CD14-positive monocyte (primary cell): ENCODE results near the gene MGAT5. TPM values are rescaled to one million over a fixed set of nuclear protein-coding genes. Genes with fewer than 3 reads are reported as not detected.
A peak's percentile ranks its signal among the peaks of the same experiment; 100 is the strongest.

Source experiments
- DNase-seq, 3 donors: peaks; one replicate each; pipeline ENCODE4 v3.0.0-alpha.2; 2011 to 2022
- H2AFZ ChIP-seq: 2 replicates; pipeline ENCODE4 v1.6.0; 2012; ENCODE audit warnings: mild to moderate bottlenecking, low read depth, low read length, inconsistent platforms; ENCODE audit not compliant: insufficient read depth, poor library complexity, severe bottlenecking
- H3K27ac ChIP-seq, 2 donors: 1 replicate in 1 of 2; 2 replicates in 1 of 2; pipeline ENCODE4 v1.5.1; 2012 to 2013; ENCODE audit warnings: low read length in 2 of 2, control low read depth in 1 of 2, inconsistent platforms in 1 of 2, low read depth in 1 of 2, mild to moderate bottlenecking in 1 of 2
- H3K27me3 ChIP-seq, 2 donors: one replicate each; pipeline versions ENCODE4 v1.6.0 to v1.6.1; 2011 to 2013; ENCODE audit warnings: low read length in 2 of 2; ENCODE audit not compliant: control insufficient read depth in 2 of 2, insufficient read depth in 2 of 2
- H3K36me3 ChIP-seq, 2 donors: replicated peaks in 1 of 2; 1 replicate in 1 of 2; 2 replicates in 1 of 2; pipeline versions ENCODE4 v1.5.1 to v1.6.1; 2012 to 2013; ENCODE audit warnings: low read length in 2 of 2, control low read depth in 1 of 2, inconsistent platforms in 1 of 2, mild to moderate bottlenecking in 1 of 2; ENCODE audit not compliant: insufficient read depth in 2 of 2, control insufficient read depth in 1 of 2
- H3K4me1 ChIP-seq, 2 donors: 1 replicate in 1 of 2; 2 replicates in 1 of 2; pipeline versions ENCODE4 v1.5.1 to v1.6.1; 2012 to 2013; ENCODE audit warnings: low read length in 2 of 2, control low read depth in 1 of 2, inconsistent platforms in 1 of 2, mild to moderate bottlenecking in 1 of 2, moderate library complexity in 1 of 2; ENCODE audit not compliant: insufficient read depth in 2 of 2, control insufficient read depth in 1 of 2
- H3K4me2 ChIP-seq: replicated peaks from 2 replicates; pipeline ENCODE3; 2012; ENCODE audit warnings: low read length, moderate library complexity, mild to moderate bottlenecking; ENCODE audit not compliant: poor library complexity, severe bottlenecking; ENCODE audit errors: extremely low read depth
- H3K4me3 ChIP-seq, 3 experiments: fragments of 200-600 bp in 1 of 3; sonication (generic) in 1 of 3; replicated peaks in 1 of 3; 1 replicate in 2 of 3; 2 replicates in 1 of 3; pipeline ENCODE4 v1.5.1; 2011 to 2013; ENCODE audit warnings: low read length in 3 of 3, mild to moderate bottlenecking in 3 of 3, control low read depth in 2 of 3, low read depth in 2 of 3, inconsistent platforms in 1 of 3, moderate library complexity in 1 of 3
- H3K79me2 ChIP-seq: 2 replicates; pipeline ENCODE4 v1.6.0; 2012; ENCODE audit warnings: mild to moderate bottlenecking, control low read depth, inconsistent platforms, low read length, moderate library complexity; ENCODE audit not compliant: insufficient read depth
- H3K9ac ChIP-seq: 2 replicates; pipeline ENCODE4 v1.6.0; 2017; ENCODE audit warnings: low read length, mild to moderate bottlenecking; ENCODE audit not compliant: insufficient read depth, poor library complexity, severe bottlenecking
- H3K9me3 ChIP-seq, 2 donors: replicated peaks in 1 of 2; 1 replicate in 1 of 2; 2 replicates in 1 of 2; pipeline versions ENCODE4 v1.5.1 to v1.6.1; 2012 to 2013; ENCODE audit warnings: low read length in 2 of 2, control low read depth in 1 of 2; ENCODE audit not compliant: control insufficient read depth in 1 of 2, insufficient read depth in 1 of 2
- H4K20me1 ChIP-seq: 2 replicates; pipeline ENCODE4 v1.6.0; 2012; ENCODE audit warnings: mild to moderate bottlenecking, low read length, control low read depth, moderate library complexity; ENCODE audit not compliant: insufficient read depth
- H3K27ac Mint-ChIP-seq, 7 donors: one replicate each; pipeline ENCODE4 v1.8.0; 2020; ENCODE audit warnings: mild to moderate bottlenecking in 7 of 7, mixed read lengths in 7 of 7, moderate library complexity in 6 of 7, inconsistent platforms in 2 of 7
- H3K27me3 Mint-ChIP-seq, 3 donors: one replicate each; pipeline ENCODE4 v1.8.0; 2021 to 2022; ENCODE audit warnings: low read depth in 3 of 3, mild to moderate bottlenecking in 3 of 3, mixed read lengths in 3 of 3, moderate library complexity in 3 of 3, inconsistent platforms in 1 of 3
- H3K36me3 Mint-ChIP-seq, 2 donors: one replicate each; pipeline ENCODE4 v1.8.0; 2020; ENCODE audit warnings: mixed read lengths in 2 of 2, inconsistent platforms in 1 of 2, mild to moderate bottlenecking in 1 of 2
- H3K4me1 Mint-ChIP-seq: one replicate; pipeline ENCODE4 v1.8.0; 2020; ENCODE audit warnings: mild to moderate bottlenecking, mixed read lengths
- H3K4me3 Mint-ChIP-seq, 2 donors: one replicate each; pipeline ENCODE4 v1.8.0; 2020; ENCODE audit warnings: mild to moderate bottlenecking in 2 of 2, mixed read lengths in 2 of 2, moderate library complexity in 1 of 2
- H3K9me3 Mint-ChIP-seq, 7 donors: one replicate each; pipeline ENCODE4 v1.8.0; 2020 to 2022; ENCODE audit warnings: mixed read lengths in 7 of 7, mild to moderate bottlenecking in 6 of 7, moderate library complexity in 6 of 7, inconsistent platforms in 2 of 7
- WGBS: methylation state at CpG from one replicate; pipeline ENCODE4 v1.1.5; 2013; ENCODE audit warnings: missing lambda C conversion rate; ENCODE audit not compliant: insufficient coverage; 5-methylcytosine and 5-hydroxymethylcytosine counted together
- intact Hi-C, 2 donors: fragments of 100-400 bp; cut with micrococcal nuclease; formaldehyde crosslinking; loops; one replicate each; pipeline versions ENCODE4 v1.15.0 to v1.15.1; 2023
- polyA plus RNA-seq, 3 donors: library from polyadenylated mRNA; depleted of rRNA in 1 of 3; unstranded in 2 of 3; stranded (reverse) in 1 of 3; fragments of 300-500 nt in 2 of 3; fragments of >200 nt in 1 of 3; fragmentation: Illumina TruSeq in 2 of 3; gene quantifications; 1 replicate in 2 of 3; 2 replicates in 1 of 3; pipeline ENCODE4 v1.2.3, GENCODE V29; 2012 to 2021
- TF ChIP-seq, protein P1 (sequence below): fragments of 200-600 bp; IDR thresholded peaks from one replicate; pipeline ENCODE4 v1.8.0; 2022; ENCODE audit warnings: antibody characterized with exemption, mild to moderate bottlenecking

Gene MGAT5
- polyA plus RNA-seq, 3 donors = 1.9 to 6.6 (median 2.4) TPM

DNA sequence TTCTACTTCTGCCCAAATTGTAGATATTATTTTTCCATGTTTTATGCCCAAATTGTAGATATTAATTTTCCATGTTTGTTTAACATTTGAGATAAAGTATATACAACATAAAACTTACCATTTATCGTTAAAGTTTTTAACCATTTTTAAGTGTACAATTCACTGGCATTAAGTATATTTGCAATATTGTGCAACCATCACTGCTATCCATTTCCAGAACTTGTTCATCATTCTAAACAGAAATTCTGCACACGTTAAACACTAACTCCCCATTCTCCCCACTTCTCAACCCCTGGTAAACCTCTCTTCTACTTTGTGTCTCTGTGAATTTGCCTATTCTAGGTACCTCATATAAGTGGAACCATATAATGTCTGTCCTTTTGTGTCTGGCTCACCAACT is 162.1 kb downstream of the MGAT5 start:
- H3K36me3 ChIP-seq = peaks cover 5 to 34% of the 10 kb centered on the region in 2 donors
- no CpG with 5 or more reads among the region's 2 CpGs for WGBS

DNA sequence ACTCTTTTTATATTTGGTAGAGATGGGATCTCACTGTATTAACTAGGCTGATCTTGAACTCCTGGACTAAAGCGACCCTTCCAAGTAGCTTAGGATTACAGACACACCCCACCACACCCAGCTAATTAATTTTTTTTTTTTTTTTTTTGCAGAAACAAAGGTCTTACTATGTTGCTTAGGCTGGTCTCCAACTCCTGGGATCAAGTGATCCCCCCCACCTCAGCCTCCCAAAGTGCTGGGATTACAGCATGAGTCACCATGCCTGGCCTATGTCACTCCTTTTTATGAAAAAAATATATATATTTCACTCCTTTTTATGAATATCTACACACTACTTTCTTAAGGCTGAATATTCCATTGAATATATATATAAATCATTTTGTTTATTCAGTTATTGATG is 162.8 kb downstream of the MGAT5 start:
- Histone ChIP-seq H3K9me3 (no peaks in the 10 kb centered on the region), H4K20me1 (no peaks in the 10 kb centered on the region), H3K4me2 (no peak overlapping the region), H3K4me3 (no peak overlapping the region), H3K4me1 (no peaks in the 10 kb centered on the region), H3K79me2 (no peaks in the 10 kb centered on the region), H3K9ac (no peak overlapping the region), H3K27ac (no peak overlapping the region), H3K27me3 (no peaks in the 10 kb centered on the region), H3K36me3 (peaks cover 5 to 34% of the 10 kb centered on the region in 2 donors), H2AFZ (no peak overlapping the region)
- Mint-ChIP-seq H3K4me1 (peaks cover 5% of the 10 kb centered on the region), H3K27ac (no peak overlapping the region), H3K27me3 (no peaks in the 10 kb centered on the region), H3K36me3 (peaks cover 43% of the 10 kb centered on the region in 2 donors), H3K4me3 (no peak overlapping the region), H3K9me3 (no peaks in the 10 kb centered on the region)
- TF ChIP-seq, protein P1, sequence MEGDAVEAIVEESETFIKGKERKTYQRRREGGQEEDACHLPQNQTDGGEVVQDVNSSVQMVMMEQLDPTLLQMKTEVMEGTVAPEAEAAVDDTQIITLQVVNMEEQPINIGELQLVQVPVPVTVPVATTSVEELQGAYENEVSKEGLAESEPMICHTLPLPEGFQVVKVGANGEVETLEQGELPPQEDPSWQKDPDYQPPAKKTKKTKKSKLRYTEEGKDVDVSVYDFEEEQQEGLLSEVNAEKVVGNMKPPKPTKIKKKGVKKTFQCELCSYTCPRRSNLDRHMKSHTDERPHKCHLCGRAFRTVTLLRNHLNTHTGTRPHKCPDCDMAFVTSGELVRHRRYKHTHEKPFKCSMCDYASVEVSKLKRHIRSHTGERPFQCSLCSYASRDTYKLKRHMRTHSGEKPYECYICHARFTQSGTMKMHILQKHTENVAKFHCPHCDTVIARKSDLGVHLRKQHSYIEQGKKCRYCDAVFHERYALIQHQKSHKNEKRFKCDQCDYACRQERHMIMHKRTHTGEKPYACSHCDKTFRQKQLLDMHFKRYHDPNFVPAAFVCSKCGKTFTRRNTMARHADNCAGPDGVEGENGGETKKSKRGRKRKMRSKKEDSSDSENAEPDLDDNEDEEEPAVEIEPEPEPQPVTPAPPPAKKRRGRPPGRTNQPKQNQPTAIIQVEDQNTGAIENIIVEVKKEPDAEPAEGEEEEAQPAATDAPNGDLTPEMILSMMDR = no peak
- WGBS = no CpG with 5 or more reads among the region's 1 CpG
- DNase-seq = no peak
- intact Hi-C loops = no loop called here

More for the DNA sequence above, 162.1 kb downstream of the MGAT5 start:
- intact Hi-C loops = no loop called here
- Histone ChIP-seq H3K27ac (no peak overlapping the region), H3K9me3 (no peaks in the 10 kb centered on the region), H3K4me3 (no peak overlapping the region), H2AFZ (no peak overlapping the region), H3K27me3 (no peaks in the 10 kb centered on the region), H4K20me1 (no peaks in the 10 kb centered on the region), H3K9ac (no peak overlapping the region), H3K79me2 (no peaks in the 10 kb centered on the region), H3K4me2 (no peak overlapping the region), H3K4me1 (no peaks in the 10 kb centered on the region)
- peaks cover 42 to 46% of the 10 kb centered on the region in 2 donors for H3K36me3 Mint-ChIP-seq
- H3K4me1 Mint-ChIP-seq = peaks cover 10% of the 10 kb centered on the region
- no peak overlapping the region for H3K4me3 Mint-ChIP-seq
- no peaks in the 10 kb centered on the region for H3K27me3 Mint-ChIP-seq
- H3K27ac Mint-ChIP-seq = peak overlapping the region in 1 of 7 donors; percentile 2
- H3K9me3 Mint-ChIP-seq = no peaks in the 10 kb centered on the region
- no peak for DNase-seq
- TF ChIP-seq, protein P1 = no peak
